HCT116 (cell line): ENCODE measurements around the gene SEPTIN11. TPM values are rescaled to one million over a fixed set of nuclear protein-coding genes. Genes with fewer than 3 reads are reported as not detected.

Experiments
- ATAC-seq: fragments of 200-7000 bp; cut with Tn5 transposase; 2 replicates; pipeline ENCODE4 v1.9.1; 2020; ENCODE audit warnings: mild to moderate bottlenecking, moderate library complexity
- BruUV-seq: library from RNA; stranded (reverse); fragments of 400-500 nt; replicated peaks from 2 replicates; lab custom pipeline; 2021; lab: Mats Ljungman, UMichigan
- CTCF ChIA-PET: fragments of 300-600 bp; sonication (Branson Sonifier 250); formaldehyde crosslinking; loops from one replicate; lab custom pipeline; 2021; ENCODE audit warnings: antibody characterized with exemption; lab: Charles Lee
- POLR2A ChIA-PET: fragments of 300-600, 350-600 bp; sonication (Branson Sonifier 250); formaldehyde crosslinking; loops from one replicate; lab custom pipeline; 2021; ENCODE audit warnings: antibody characterized with exemption; lab: Charles Lee
- RAD21 ChIA-PET, 2 experiments: fragments of 300-600 bp; sonication (Branson Sonifier 250); formaldehyde crosslinking; loops; one replicate each; lab custom pipeline; 2023; ENCODE audit warnings: low total read pairs in 2 of 2; ENCODE audit not compliant: uncharacterized antibody in 2 of 2, unreplicated experiment in 2 of 2, low non-redundant PET in 1 of 2; lab: Charles Lee
- DNase-seq: peaks from one replicate; pipeline ENCODE4 v3.0.0-alpha.2; 2010; ENCODE audit warnings: low read depth, low spot score
- H2AFZ ChIP-seq: fragments of 200-600 bp; shearing (Covaris generic), sonication (generic); 2 replicates; pipeline ENCODE4 v1.6.1; 2017; ENCODE audit warnings: low read depth, mixed run types, mixed read lengths, antibody characterized with exemption, low read length; ENCODE audit not compliant: poor library complexity, severe bottlenecking
- H3K27ac ChIP-seq: 2 replicates; pipeline ENCODE4 v1.5.1; 2012; ENCODE audit warnings: low read depth, low read length
- H3K27me3 ChIP-seq: fragments of 200-600 bp; sonication (generic); 2 replicates; pipeline ENCODE4 v1.6.1; 2016; ENCODE audit warnings: mixed run types, low read length, mixed read lengths; ENCODE audit not compliant: insufficient read depth
- H3K36me3 ChIP-seq, 2 experiments: fragments of 200-500 bp in 1 of 2; fragments of 200-600 bp in 1 of 2; sonication (Bioruptor generic) in 1 of 2; sonication (generic) in 1 of 2; 2 replicates each; pipeline versions ENCODE4 v1.5.1 to v1.6.1; 2014 to 2016; ENCODE audit warnings: low read length in 2 of 2, inconsistent platforms in 1 of 2, mixed read lengths in 1 of 2, mixed run types in 1 of 2; ENCODE audit not compliant: insufficient read depth in 2 of 2, control insufficient read depth in 1 of 2
- H3K4me1 ChIP-seq, 2 experiments: fragments of 200-600 bp in 1 of 2; sonication (generic) in 1 of 2; 2 replicates each; pipeline versions ENCODE4 v1.5.1 to v1.6.1; 2012 to 2017; ENCODE audit warnings: low read length in 2 of 2, inconsistent platforms in 1 of 2, mild to moderate bottlenecking in 1 of 2, mixed read lengths in 1 of 2, mixed run types in 1 of 2, moderate library complexity in 1 of 2; ENCODE audit not compliant: insufficient read depth in 2 of 2, control insufficient read depth in 1 of 2
- H3K4me2 ChIP-seq: fragments of 200-600 bp; sonication (generic); 2 replicates; pipeline ENCODE4 v1.6.1; 2017; ENCODE audit warnings: mixed run types, low read length, mixed read lengths
- H3K4me3 ChIP-seq, 2 experiments: fragments of 200-600 bp in 1 of 2; sonication (generic) in 1 of 2; replicated peaks in 1 of 2; 2 replicates each; pipeline ENCODE4 v1.5.1; 2011 to 2016; ENCODE audit warnings: low read length in 2 of 2, control low read depth in 1 of 2, low read depth in 1 of 2, mild to moderate bottlenecking in 1 of 2, mixed read lengths in 1 of 2, mixed run types in 1 of 2
- H3K79me2 ChIP-seq: fragments of 200-600 bp; sonication (generic); 2 replicates; pipeline ENCODE4 v1.6.1; 2017; ENCODE audit warnings: mild to moderate bottlenecking, mixed run types, low read length, moderate library complexity, mixed read lengths; ENCODE audit not compliant: insufficient read depth
- H3K9ac ChIP-seq: fragments of 200-600 bp; sonication (generic); 2 replicates; pipeline ENCODE4 v1.6.1; 2016; ENCODE audit warnings: low read length, mixed read lengths
- H3K9me2 ChIP-seq: fragments of 200-600 bp; sonication (generic), shearing (Covaris generic); 2 replicates; pipeline ENCODE4 v1.6.1; 2017; ENCODE audit warnings: mixed run types, mild to moderate bottlenecking, moderate library complexity; ENCODE audit not compliant: insufficient read depth
- H3K9me3 ChIP-seq, 2 experiments: fragments of 200-500 bp in 1 of 2; fragments of 200-600 bp in 1 of 2; sonication (Bioruptor generic) in 1 of 2; sonication (generic) in 1 of 2; 2 replicates each; pipeline ENCODE4 v1.6.1; 2014 to 2017; ENCODE audit warnings: low read length in 2 of 2, mixed read lengths in 2 of 2, inconsistent platforms in 1 of 2, low read depth in 1 of 2, mild to moderate bottlenecking in 1 of 2, mixed run types in 1 of 2, moderate library complexity in 1 of 2; ENCODE audit not compliant: control insufficient read depth in 1 of 2, insufficient read depth in 1 of 2
- H4K20me1 ChIP-seq: fragments of 200-600 bp; sonication (generic), shearing (Covaris generic); 2 replicates; pipeline ENCODE4 v1.6.1; 2017; ENCODE audit warnings: mixed run types, mild to moderate bottlenecking, moderate library complexity; ENCODE audit not compliant: insufficient read depth
- ATF3 ChIP-seq: IDR thresholded peaks from 2 replicates; pipeline ENCODE4 v1.6.1; 2012
- CBX3 ChIP-seq: IDR thresholded peaks from 2 replicates; pipeline ENCODE4 v1.6.1; 2012; ENCODE audit warnings: low read depth
- CEBPB ChIP-seq: IDR thresholded peaks from 2 replicates; pipeline ENCODE4 v1.6.1; 2012; ENCODE audit warnings: low read depth
- CTCF ChIP-seq, 3 experiments: fragments of 200-600 bp in 1 of 3; sonication (generic) in 1 of 3; IDR thresholded peaks in 2 of 3; conservative IDR thresholded peaks in 1 of 3; 2 replicates each; pipeline ENCODE4 v1.5.1; 2012 to 2017; ENCODE audit warnings: low read depth in 2 of 3, low read length in 2 of 3, antibody characterized with exemption in 1 of 3, borderline replicate concordance in 1 of 3, control low read depth in 1 of 3, mild to moderate bottlenecking in 1 of 3, mixed read lengths in 1 of 3, mixed run types in 1 of 3, moderate library complexity in 1 of 3; ENCODE audit not compliant: insufficient read depth in 1 of 3
- EGR1 ChIP-seq: IDR thresholded peaks from 2 replicates; pipeline ENCODE4 v1.6.1; 2012; ENCODE audit warnings: low read depth
- EZH2phosphoT487 ChIP-seq: fragments of 200-600 bp; IDR thresholded peaks from 2 replicates; pipeline ENCODE4 v1.6.1; 2018; ENCODE audit warnings: antibody characterized with exemption, borderline replicate concordance
- FOSL1 ChIP-seq: IDR thresholded peaks from 2 replicates; pipeline ENCODE4 v1.6.1; 2012; ENCODE audit warnings: low read depth
- MAX ChIP-seq: IDR thresholded peaks from 2 replicates; pipeline ENCODE4 v1.6.1; 2012
- POLR2A ChIP-seq: IDR thresholded peaks from 2 replicates; pipeline ENCODE4 v1.7.0; 2011; ENCODE audit warnings: borderline replicate concordance; ENCODE audit not compliant: insufficient read depth, insufficient read length; ENCODE audit errors: extremely low read depth
- POLR2AphosphoS5 ChIP-seq: IDR thresholded peaks from 2 replicates; pipeline ENCODE4 v1.6.1; 2011; ENCODE audit warnings: mild to moderate bottlenecking, low read depth, low read length, moderate library complexity
- RAD21 ChIP-seq: IDR thresholded peaks from 2 replicates; pipeline ENCODE4 v1.6.1; 2012; ENCODE audit warnings: low read depth, mild to moderate bottlenecking
- REST ChIP-seq: IDR thresholded peaks from 2 replicates; pipeline ENCODE4 v1.6.1; 2012; ENCODE audit warnings: low read depth
- SIN3A ChIP-seq: IDR thresholded peaks from 2 replicates; pipeline ENCODE4 v1.6.1; 2012; ENCODE audit warnings: low read depth
- SP1 ChIP-seq: IDR thresholded peaks from 2 replicates; pipeline ENCODE4 v1.6.1; 2012; ENCODE audit warnings: low read depth
- TCF7L2 ChIP-seq: IDR thresholded peaks from 2 replicates; pipeline ENCODE4 v1.7.0; 2011; ENCODE audit warnings: borderline replicate concordance, inconsistent platforms; ENCODE audit not compliant: insufficient read depth, insufficient read length; ENCODE audit errors: extremely low read depth
- YY1 ChIP-seq: IDR thresholded peaks from 2 replicates; pipeline ENCODE4 v1.6.1; 2011; ENCODE audit warnings: low read length, low read depth, moderate library complexity, mild to moderate bottlenecking; ENCODE audit not compliant: insufficient replicate concordance; ENCODE audit errors: extremely low read depth
- ZBTB33 ChIP-seq: IDR thresholded peaks from 2 replicates; pipeline ENCODE4 v1.6.1; 2011; ENCODE audit warnings: mild to moderate bottlenecking, low read length, moderate library complexity; ENCODE audit not compliant: insufficient replicate concordance; ENCODE audit errors: extremely low read depth
- ZFX ChIP-seq: fragments of 450-650 bp; IDR thresholded peaks from 2 replicates; pipeline ENCODE4 v1.6.1; 2017
- ZNF274 ChIP-seq: fragments of 200-500 bp; sonication (Bioruptor generic); IDR thresholded peaks from 2 replicates; pipeline ENCODE4 v1.6.1; 2014; ENCODE audit warnings: mild to moderate bottlenecking, low read depth, low read length, inconsistent platforms
- intact Hi-C: fragments of 100-400 bp; cut with micrococcal nuclease; formaldehyde crosslinking; loops from 2 replicates; pipeline ENCODE4 v1.10.0; 2022
- total RNA-seq: library from RNA; stranded (reverse); gene quantifications from one replicate; pipeline ENCODE4 v1.2.1, GENCODE V29; 2021; ENCODE audit not compliant: unreplicated experiment

The SEPTIN11 gene
- total RNA-seq, 1 experiment from 2014 or later: 94.4 TPM

GRCh38 chr4:76909711-76910110 is 39.8 kb upstream of the SEPTIN11 start:
- Histone ChIP-seq H3K9ac (no peak overlapping the region), H3K4me3 (no peak overlapping the region), H3K36me3 (no peaks in the 10 kb centered on the region), H3K4me2 (no peak overlapping the region), H3K27me3 (no peaks in the 10 kb centered on the region), H4K20me1 (no peaks in the 10 kb centered on the region), H2AFZ (no peak overlapping the region), H3K4me1 (no peaks in the 10 kb centered on the region), H3K27ac (no peak overlapping the region), H3K9me2 (no peaks in the 10 kb centered on the region), H3K9me3 (no peaks in the 10 kb centered on the region), H3K79me2 (no peaks in the 10 kb centered on the region)
- DNase-seq (no peak), ATAC-seq (no peak)
- CTCF ChIA-PET: no interaction called here
- TF ChIP-seq CEBPB: no peak
- TF ChIP-seq SP1: no peak
- no peak for TF ChIP-seq MAX
- no peak for TF ChIP-seq RAD21
- no peak for TF ChIP-seq EGR1
- TF ChIP-seq ATF3: no peak
- no peak for TF ChIP-seq POLR2A
- no peak for TF ChIP-seq ZBTB33
- TF ChIP-seq FOSL1: no peak
- no peak for TF ChIP-seq SIN3A
- no peak for TF ChIP-seq CBX3
- no peak for TF ChIP-seq REST
- TF ChIP-seq EZH2phosphoT487: no peak
- TF ChIP-seq ZNF274: no peak
- no peak for TF ChIP-seq TCF7L2
- TF ChIP-seq POLR2AphosphoS5: no peak
- no peak for TF ChIP-seq ZFX
- TF ChIP-seq CTCF (IDR thresholded peaks at IDR 0.05 in 2 of 3, conservative IDR thresholded peaks at IDR 0.05 in 1 of 3; ENCODE audit: borderline replicate concordance in 1 of 3, insufficient read depth in 1 of 3, low read depth in 2 of 3, low read length in 2 of 3): no peak
- TF ChIP-seq YY1: no peak
- POLR2A ChIA-PET: interaction anchor here (0.6 kb wide), 1 partner anchor 185 kb away, joined by 6 read pairs; no protein-coding TSS in a partner anchor
- intact Hi-C loops: no loop called here
- no TSS peak for BruUV-seq
- RAD21 ChIA-PET: no interaction called here
